Stomach smooth muscle (tissue), 2 donors: ENCODE measurements around the gene FGF23.

Experiments
- H3K27ac ChIP-seq: one replicate; pipeline ENCODE4 v1.7.0; 2013; ENCODE audit warnings: mild to moderate bottlenecking, low read length, inconsistent platforms
- H3K27me3 ChIP-seq, 2 donors: one replicate each; pipeline ENCODE4 v1.7.0; 2013; ENCODE audit warnings: low read length in 2 of 2; ENCODE audit not compliant: insufficient read depth in 2 of 2, control insufficient read depth in 1 of 2
- H3K36me3 ChIP-seq, 2 donors: one replicate each; pipeline ENCODE4 v1.7.0; 2013; ENCODE audit warnings: low read length in 2 of 2; ENCODE audit not compliant: control insufficient read depth in 2 of 2, insufficient read depth in 2 of 2
- H3K4me1 ChIP-seq: one replicate; pipeline ENCODE4 v1.7.0; 2013; ENCODE audit warnings: low read length; ENCODE audit not compliant: control insufficient read depth, insufficient read depth
- H3K4me3 ChIP-seq, 2 donors: one replicate each; pipeline ENCODE4 v1.7.0; 2013; ENCODE audit warnings: low read length in 2 of 2
- H3K9ac ChIP-seq, 2 donors: one replicate each; pipeline ENCODE4 v1.7.0; 2013; ENCODE audit warnings: low read length in 2 of 2, mild to moderate bottlenecking in 1 of 2
- H3K9me3 ChIP-seq, 2 donors: one replicate each; pipeline ENCODE4 v1.7.0; 2013; ENCODE audit warnings: low read length in 2 of 2; ENCODE audit not compliant: control insufficient read depth in 2 of 2
- donor health status: healthy.
- donor health status: Pancreatic carcinoma.

The FGF23 gene

GRCh38 chr12:4320497-4320852, 59.0 kb downstream of the FGF23 start:
- Histone ChIP-seq H3K9ac (peak overlapping the region; percentile 63 to 96), H3K27ac (peak overlapping the region; percentile 92), H3K36me3 (no peaks in the 10 kb centered on the region), H3K27me3 (no peaks in the 10 kb centered on the region), H3K4me3 (peak overlapping the region; percentile 64 to 94), H3K9me3 (no peaks in the 10 kb centered on the region), H3K4me1 (peaks cover 19% of the 10 kb centered on the region)
